ENCODE measurements around the gene ELOVL2. TPM values are rescaled to one million over a fixed set of nuclear protein-coding genes. Genes with fewer than 3 reads are reported as not detected.
"Not testable (repeated sequence)": the region's sequence is repeated elsewhere in the genome, so short reads cannot be mapped to it uniquely, and the experiment has no call there.

ELOVL2 gene
- total RNA-seq, 2 experiments from 2014 or later: not detected

- Mint-ChIP-seq H3K27ac (no peak overlapping the region), H3K4me1 (ENCODE audit: low read depth) (no peaks in the 10 kb centered on the region), H3K4me3 (no peak overlapping the region), H3K27me3 (no peaks in the 10 kb centered on the region), H3K9me3 (no peaks in the 10 kb centered on the region), H3K36me3 (ENCODE audit: low read depth) (no peaks in the 10 kb centered on the region)
- ATAC-seq: no peak
- intact Hi-C loops (cut with micrococcal nuclease): no loop called here
- TF ChIP-seq CTCF (IDR thresholded peaks at IDR 0.05): no peak
- no peak for DNase-seq
- CTCF ChIA-PET: no interaction called here
- POLR2A ChIA-PET: no interaction called here
Measured at GRCh38 chr6:10995114-10995707, 48.9 kb downstream of the ELOVL2 start.

GRCh38 chr6:10993896-10994295 is 50.2 kb downstream of the ELOVL2 start:
- H3K27me3 Mint-ChIP-seq: no peaks in the 10 kb centered on the region
- POLR2A ChIA-PET: no interaction called here
- H3K4me3 Mint-ChIP-seq: no peak overlapping the region
- no peaks in the 10 kb centered on the region for H3K4me1 Mint-ChIP-seq (ENCODE audit: low read depth)
- no peak for TF ChIP-seq CTCF (IDR thresholded peaks at IDR 0.05)
- no peaks in the 10 kb centered on the region for H3K36me3 Mint-ChIP-seq (ENCODE audit: low read depth)
- no peak overlapping the region for H3K27ac Mint-ChIP-seq
- DNase-seq: no peak
- intact Hi-C loops (cut with micrococcal nuclease): no loop called here
- CTCF ChIA-PET: no interaction called here
- no peak for ATAC-seq
- no peaks in the 10 kb centered on the region for H3K9me3 Mint-ChIP-seq

GRCh38 chr6:10991115-10991514 is 53.0 kb downstream of the ELOVL2 start:
- ChIA-PET CTCF (no interaction called here), POLR2A (no interaction called here)
- intact Hi-C loops (cut with micrococcal nuclease): no loop called here
- H3K4me3 Mint-ChIP-seq: no peak overlapping the region
- no peak overlapping the region for H3K27ac Mint-ChIP-seq
- no peaks in the 10 kb centered on the region for H3K4me1 Mint-ChIP-seq (ENCODE audit: low read depth)
- no peak for ATAC-seq
- H3K36me3 Mint-ChIP-seq (ENCODE audit: low read depth): no peaks in the 10 kb centered on the region
- no peak for DNase-seq
- H3K27me3 Mint-ChIP-seq: peaks cover 2% of the 10 kb centered on the region
- TF ChIP-seq CTCF (IDR thresholded peaks at IDR 0.05): no peak
- H3K9me3 Mint-ChIP-seq: no peaks in the 10 kb centered on the region

GRCh38 chr6:10989587-10989986 is 54.5 kb downstream of the ELOVL2 start:
- TF ChIP-seq CTCF (IDR thresholded peaks at IDR 0.05): no peak
- intact Hi-C loops (cut with micrococcal nuclease): no loop called here
- CTCF ChIA-PET: interaction anchor here (1.0 kb wide), 1 partner anchor 35 kb away, joined by 5 read pairs; no protein-coding TSS in a partner anchor
- H3K9me3 Mint-ChIP-seq: peaks cover 2% of the 10 kb centered on the region
- H3K27ac Mint-ChIP-seq: no peak overlapping the region
- POLR2A ChIA-PET: no interaction called here
- H3K4me1 Mint-ChIP-seq (ENCODE audit: low read depth): no peaks in the 10 kb centered on the region
- H3K27me3 Mint-ChIP-seq: peaks cover 2% of the 10 kb centered on the region
- ATAC-seq: no peak
- no peak for DNase-seq
- H3K4me3 Mint-ChIP-seq: no peak overlapping the region
- peaks cover 1% of the 10 kb centered on the region for H3K36me3 Mint-ChIP-seq (ENCODE audit: low read depth)

- ATAC-seq; POLR2A ChIA-PET; H3K4me3 Mint-ChIP-seq; H3K9me3 Mint-ChIP-seq; H3K27ac Mint-ChIP-seq; CTCF ChIA-PET; H3K4me1 Mint-ChIP-seq (ENCODE audit: low read depth); H3K36me3 Mint-ChIP-seq (ENCODE audit: low read depth); DNase-seq; H3K27me3 Mint-ChIP-seq; intact Hi-C loops (cut with micrococcal nuclease): not testable (repeated sequence)
Measured at GRCh38 chr6:10984959-10985358, 59.1 kb downstream of the ELOVL2 start.

- DNase-seq: no peak
- no peak for ATAC-seq
- CTCF ChIA-PET: no interaction called here
- Mint-ChIP-seq H3K4me1 (ENCODE audit: low read depth) (no peaks in the 10 kb centered on the region), H3K9me3 (peaks cover 2% of the 10 kb centered on the region), H3K4me3 (no peak overlapping the region), H3K27ac (no peak overlapping the region), H3K27me3 (peaks cover 5% of the 10 kb centered on the region), H3K36me3 (ENCODE audit: low read depth) (peaks cover 1% of the 10 kb centered on the region)
- intact Hi-C loops (cut with micrococcal nuclease): no loop called here
- no peak for TF ChIP-seq CTCF (IDR thresholded peaks at IDR 0.05)
- POLR2A ChIA-PET: no interaction called here
Measured at GRCh38 chr6:10981409-10981808, 62.7 kb downstream of the ELOVL2 start.
